Stimulated activated naive CD8-positive, alpha-beta T cell treated with anti-CD3 and anti-CD28 coated beads, Interleukin-15, amount 100 ng/mL, for 72 hours (primary cell): Measurements from ENCODE around the gene OR4K2.

Experiments used
- ATAC-seq: fragments of 150-1000 bp; cut with Tn5 transposase; 2 replicates; pipeline ENCODE4 v1.10.0; 2021; ENCODE audit warnings: mild to moderate bottlenecking, moderate library complexity
- DNase-seq, 2 donors: peaks; one replicate each; pipeline ENCODE4 v3.0.0; 2021 to 2022
- H3K27ac Mint-ChIP-seq, 2 donors: one replicate each; pipeline ENCODE4 v1.8.0; 2022; ENCODE audit warnings: mild to moderate bottlenecking in 2 of 2, mixed read lengths in 2 of 2, moderate library complexity in 2 of 2
- H3K27me3 Mint-ChIP-seq: one replicate; pipeline ENCODE4 v1.8.0; 2022; ENCODE audit warnings: mixed read lengths
- H3K4me1 Mint-ChIP-seq: one replicate; pipeline ENCODE4 v1.8.0; 2022; ENCODE audit warnings: mild to moderate bottlenecking, mixed read lengths
- H3K4me3 Mint-ChIP-seq, 2 donors: one replicate each; pipeline ENCODE4 v1.8.0; 2022; ENCODE audit warnings: mild to moderate bottlenecking in 2 of 2, mixed read lengths in 2 of 2, moderate library complexity in 1 of 2
- H3K9me3 Mint-ChIP-seq, 2 donors: one replicate each; pipeline ENCODE4 v1.8.0; 2022; ENCODE audit warnings: mixed read lengths in 2 of 2

OR4K2 gene

DNA sequence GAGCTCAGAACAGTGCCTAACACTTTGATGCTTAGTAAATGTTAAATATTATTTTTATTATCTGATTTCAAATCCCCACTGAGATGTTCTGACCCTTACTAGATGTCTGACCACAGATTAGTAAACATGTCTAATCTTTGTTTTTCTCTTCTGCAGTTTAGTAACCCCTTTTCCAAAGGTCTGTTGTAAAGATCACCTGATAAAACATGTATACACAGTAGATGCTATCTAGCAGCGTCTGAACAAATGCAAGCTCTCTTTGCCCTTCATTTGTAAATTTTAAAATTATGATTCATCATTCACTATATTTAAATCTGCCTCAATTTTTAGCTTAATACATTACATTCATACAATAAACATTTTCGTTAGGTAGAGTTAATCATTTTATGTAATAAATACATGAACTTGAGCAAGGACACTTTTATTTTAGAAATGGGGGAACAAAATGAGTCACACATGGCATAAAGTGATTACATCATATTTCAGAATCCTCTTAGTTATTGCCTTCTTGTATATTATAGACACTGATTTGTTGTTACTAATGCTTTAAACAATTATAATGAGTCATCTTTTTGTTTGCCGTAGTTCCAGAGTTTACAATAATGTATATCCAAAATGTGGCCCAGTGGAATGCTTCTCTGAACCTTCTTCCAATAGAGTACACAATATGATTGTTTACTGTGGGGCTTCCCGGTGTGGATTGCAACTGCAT is 43.8 kb downstream of the OR4K2 start:
- ATAC-seq (no peak), DNase-seq (no peak)
- Mint-ChIP-seq H3K27me3 (no peaks in the 10 kb centered on the region), H3K27ac (no peak overlapping the region), H3K4me3 (no peak overlapping the region), H3K4me1 (no peaks in the 10 kb centered on the region), H3K9me3 (no peaks in the 10 kb centered on the region)

DNA sequence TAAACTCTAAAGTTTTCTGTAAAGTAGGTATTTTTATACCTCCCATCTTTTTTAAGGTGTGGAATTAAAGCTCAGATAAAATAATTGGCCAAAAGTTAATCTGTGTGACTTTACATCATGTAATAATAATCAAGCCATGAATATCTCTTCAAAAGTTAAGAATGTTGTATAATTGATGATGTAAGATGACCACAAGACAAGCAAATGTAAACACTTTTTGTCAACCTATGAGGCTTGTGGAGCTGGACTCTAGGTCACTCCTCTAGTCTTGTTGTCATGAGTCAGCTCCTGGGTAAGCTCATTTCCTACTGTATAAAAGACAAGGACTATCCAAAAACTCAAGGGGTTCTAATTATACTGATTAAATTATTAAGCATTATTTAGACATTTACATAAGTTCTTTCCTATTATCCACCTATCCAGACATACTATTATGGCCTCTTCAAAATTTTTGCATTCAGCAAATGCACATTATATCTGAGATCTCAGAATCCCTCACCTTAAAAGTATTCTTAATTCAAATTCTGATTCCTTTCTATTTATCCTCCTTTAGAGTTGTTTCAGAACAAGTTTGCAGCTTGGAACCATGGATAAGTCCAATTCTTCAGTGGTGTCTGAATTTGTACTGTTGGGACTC is 45.2 kb downstream of the OR4K2 start, which contains the start of gene OR4K5:
TSS of gene OR4K5 (plus strand) at position 587 of the 637 bp plus-strand sequence. CDS start at position 587, 0 bp downstream.
- Mint-ChIP-seq H3K4me1 (no peaks in the 10 kb centered on the region), H3K27me3 (no peaks in the 10 kb centered on the region), H3K9me3 (no peaks in the 10 kb centered on the region), H3K4me3 (no peak within 1 kb of the TSS), H3K27ac (no peak within 1 kb of the TSS)
- no peak for DNase-seq
- ATAC-seq = no peak

DNA sequence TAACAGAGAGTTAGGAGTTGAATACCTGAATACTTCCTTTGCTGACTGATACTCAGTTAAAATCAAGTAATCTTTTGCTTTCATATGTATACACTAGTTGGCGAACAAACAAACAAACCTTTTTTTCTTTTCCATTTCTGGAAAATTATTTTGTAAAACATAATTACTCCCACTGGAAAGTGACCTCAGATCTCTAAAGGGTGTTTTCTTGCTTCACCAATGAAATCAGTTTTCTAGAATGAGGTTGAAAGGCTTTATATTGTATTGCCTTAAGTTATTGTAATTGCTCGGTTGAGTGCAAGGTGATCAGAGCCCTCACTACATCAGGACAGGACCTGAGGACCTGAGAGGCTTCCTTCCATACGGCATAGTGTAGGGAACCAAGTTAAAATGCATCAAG is 55.7 kb downstream of the OR4K2 start, which contains the start of gene OR4K1:
TSS of gene OR4K1 (plus strand) at position 301 of the 400 bp plus-strand sequence. CDS start 4,750 bp downstream, outside the sequence.
- ATAC-seq = no peak
- DNase-seq = no peak
- Mint-ChIP-seq H3K27me3 (no peaks in the 10 kb centered on the region), H3K4me1 (no peaks in the 10 kb centered on the region), H3K4me3 (no peak within 1 kb of the TSS), H3K27ac (no peak within 1 kb of the TSS), H3K9me3 (no peaks in the 10 kb centered on the region)
